ENCODE data around the gene F11R.

- no peak for TF ChIP-seq CTCF (IDR thresholded peaks at IDR 0.05)
- no peak for TF ChIP-seq POLR2A (IDR thresholded peaks at IDR 0.05)
These were observed 33.3 kb upstream of the F11R start for GRCh38 chr1:161054232-161054631.

Data from uterus (tissue), 2 donors.